ENCODE results near the gene ATF2. TPM values are rescaled to one million over a fixed set of nuclear protein-coding genes. Genes with fewer than 3 reads are reported as not detected.
"Not testable (repeated sequence)": the region's sequence is repeated elsewhere in the genome, so short reads cannot be mapped to it uniquely, and the experiment has no call there.

ATF2 gene
- total RNA-seq, 6 donors from 2014 or later = 16.6 to 63.4 (median 35.6) TPM

DNA sequence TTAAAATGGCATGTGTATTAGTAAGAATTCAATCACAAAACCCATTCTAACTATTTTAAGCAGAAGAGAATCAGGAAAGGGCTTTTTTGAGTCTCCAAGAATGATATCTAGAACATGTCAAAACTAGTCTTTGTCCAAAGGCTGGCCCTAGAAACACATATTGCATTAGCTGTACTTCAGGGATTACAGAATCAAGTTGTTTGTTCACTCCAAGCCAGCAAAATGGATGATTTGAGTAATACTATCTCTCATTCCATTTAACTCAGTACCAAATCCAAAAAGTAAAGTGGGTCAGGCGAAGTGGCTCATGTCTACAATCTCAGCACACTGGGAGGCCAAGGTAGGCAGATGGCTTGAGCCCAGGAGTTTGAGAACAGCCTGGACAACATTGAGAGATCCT lies 41.3 kb downstream of the ATF2 start:
- no peak for DNase-seq
- Histone ChIP-seq H3K27ac (no peak overlapping the region), H3K9me3 (no peaks in the 10 kb centered on the region), H3K4me3 (no peak overlapping the region), H3K27me3 (no peaks in the 10 kb centered on the region), H3K4me1 (no peaks in the 10 kb centered on the region), H3K36me3 (peaks cover 0 to 35% (median 5%) of the 10 kb centered on the region in 4 donors)
- no peak for ATAC-seq (ENCODE audit: low FRiP score in 2 of 2)
- TF ChIP-seq POLR2AphosphoS5 (IDR thresholded peaks at IDR 0.05) (no peak), EP300 (IDR thresholded peaks at IDR 0.05) (no peak), POLR2A (IDR thresholded peaks at IDR 0.05) (no peak)
- TF ChIP-seq, protein P1, sequence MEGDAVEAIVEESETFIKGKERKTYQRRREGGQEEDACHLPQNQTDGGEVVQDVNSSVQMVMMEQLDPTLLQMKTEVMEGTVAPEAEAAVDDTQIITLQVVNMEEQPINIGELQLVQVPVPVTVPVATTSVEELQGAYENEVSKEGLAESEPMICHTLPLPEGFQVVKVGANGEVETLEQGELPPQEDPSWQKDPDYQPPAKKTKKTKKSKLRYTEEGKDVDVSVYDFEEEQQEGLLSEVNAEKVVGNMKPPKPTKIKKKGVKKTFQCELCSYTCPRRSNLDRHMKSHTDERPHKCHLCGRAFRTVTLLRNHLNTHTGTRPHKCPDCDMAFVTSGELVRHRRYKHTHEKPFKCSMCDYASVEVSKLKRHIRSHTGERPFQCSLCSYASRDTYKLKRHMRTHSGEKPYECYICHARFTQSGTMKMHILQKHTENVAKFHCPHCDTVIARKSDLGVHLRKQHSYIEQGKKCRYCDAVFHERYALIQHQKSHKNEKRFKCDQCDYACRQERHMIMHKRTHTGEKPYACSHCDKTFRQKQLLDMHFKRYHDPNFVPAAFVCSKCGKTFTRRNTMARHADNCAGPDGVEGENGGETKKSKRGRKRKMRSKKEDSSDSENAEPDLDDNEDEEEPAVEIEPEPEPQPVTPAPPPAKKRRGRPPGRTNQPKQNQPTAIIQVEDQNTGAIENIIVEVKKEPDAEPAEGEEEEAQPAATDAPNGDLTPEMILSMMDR (IDR thresholded peaks at IDR 0.05) = no peak
- WGBS, 2 donors = 100% methylated on average over 1 of the region's 1 CpG

GRCh38 chr2:175123254-175123653 lies 44.7 kb downstream of the ATF2 start:
- Histone ChIP-seq H3K4me1 (no peaks in the 10 kb centered on the region), H3K9me3 (no peaks in the 10 kb centered on the region), H3K4me3 (no peak overlapping the region), H3K27me3 (no peaks in the 10 kb centered on the region), H3K27ac (no peak overlapping the region), H3K36me3 (peaks cover 0 to 21% (median 2%) of the 10 kb centered on the region in 4 donors)
- DNase-seq (no peak), ATAC-seq (ENCODE audit: low FRiP score in 2 of 2) (no peak)
- TF ChIP-seq, protein P1 (IDR thresholded peaks at IDR 0.05) = no peak
- TF ChIP-seq EP300 (IDR thresholded peaks at IDR 0.05) (no peak), POLR2AphosphoS5 (IDR thresholded peaks at IDR 0.05) (no peak)
- WGBS, 2 donors = 93 to 94% methylated on average over 3 of the region's 3 CpGs

DNA sequence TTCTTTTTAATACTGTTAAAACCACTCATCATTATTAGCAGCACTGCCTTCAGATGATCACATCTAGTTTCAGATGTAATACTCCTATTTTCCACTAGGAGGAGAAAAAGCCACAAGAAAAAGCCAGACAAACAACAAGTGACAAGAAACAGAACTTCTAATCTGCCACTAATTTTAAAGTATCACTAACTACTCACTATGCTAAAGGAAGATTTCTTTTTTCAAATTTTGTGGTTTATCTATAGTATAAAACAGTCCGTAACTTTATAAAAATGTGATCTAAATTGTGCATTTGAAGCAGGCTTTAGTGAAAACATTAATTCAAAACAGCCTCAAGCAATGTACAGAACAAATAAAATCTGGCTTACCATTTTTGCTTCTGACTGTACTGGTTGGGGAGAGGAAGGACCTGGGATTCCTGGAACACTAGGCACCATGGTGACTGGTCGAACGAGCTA lies 56.8 kb downstream of the ATF2 start:
- no peak for TF ChIP-seq POLR2AphosphoS5 (IDR thresholded peaks at IDR 0.05)
- TF ChIP-seq, protein P1 (IDR thresholded peaks at IDR 0.05) = peak; percentile 35 to 71 (median 64)
- TF ChIP-seq EP300 (IDR thresholded peaks at IDR 0.05) = no peak
- no peak for TF ChIP-seq POLR2A (IDR thresholded peaks at IDR 0.05)
- DNase-seq (no peak), ATAC-seq (ENCODE audit: low FRiP score in 2 of 2) (peak in 1 of 2 donors; percentile 59)
- H3K36me3 ChIP-seq = peaks cover 14 to 79% (median 15%) of the 10 kb centered on the region in 4 donors
- no peaks in the 10 kb centered on the region for H3K27me3 ChIP-seq
- 90 to 94% methylated on average over 3 of the region's 3 CpGs for WGBS, 2 donors
- no peaks in the 10 kb centered on the region for H3K4me1 ChIP-seq
- H3K27ac ChIP-seq = no peak overlapping the region
- no peak overlapping the region for H3K4me3 ChIP-seq
- no peaks in the 10 kb centered on the region for H3K9me3 ChIP-seq

- H3K27ac ChIP-seq; H3K9me3 ChIP-seq; H3K4me1 ChIP-seq; H3K4me3 ChIP-seq; ATAC-seq (ENCODE audit: low FRiP score in 2 of 2); H3K27me3 ChIP-seq: not testable (repeated sequence)
- 97 to 100% methylated on average over 1 to 22 of the region's 39 CpGs for WGBS, 2 donors
- DNase-seq = peak in 1 of 2 donors; percentile 70
- H3K36me3 ChIP-seq = peaks cover 3 to 61% (median 13%) of the 10 kb centered on the region in 4 donors
Measured at GRCh38 chr2:175108091-175108490, 59.9 kb downstream of the ATF2 start.

DNA sequence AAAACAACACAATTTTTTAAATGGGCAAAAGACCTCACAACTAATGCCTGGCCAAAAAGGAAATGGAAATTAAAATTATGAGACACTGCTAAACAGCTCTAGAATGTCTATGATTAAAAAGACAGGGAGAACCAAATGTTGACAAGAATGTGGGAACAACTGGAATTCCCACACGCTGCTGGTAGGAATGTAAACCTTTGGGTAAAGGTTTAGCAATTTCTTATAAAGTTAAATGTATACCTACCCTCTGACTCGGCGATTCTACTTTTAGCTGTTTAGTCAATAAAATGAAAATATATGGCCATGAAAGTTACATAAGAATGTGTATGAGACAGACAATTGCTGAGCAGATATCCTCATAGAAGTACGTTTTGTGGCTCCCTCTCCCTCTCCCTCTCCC lies 60.9 kb downstream of the ATF2 start:
- no peaks in the 10 kb centered on the region for H3K4me1 ChIP-seq
- TF ChIP-seq POLR2A (IDR thresholded peaks at IDR 0.05) (no peak), EP300 (IDR thresholded peaks at IDR 0.05) (no peak), POLR2AphosphoS5 (IDR thresholded peaks at IDR 0.05) (no peak)
- TF ChIP-seq, protein P1 (IDR thresholded peaks at IDR 0.05) = no peak
- H3K4me3 ChIP-seq = no peak overlapping the region
- H3K36me3 ChIP-seq = peaks cover 3 to 52% (median 11%) of the 10 kb centered on the region in 4 donors
- DNase-seq = no peak
- WGBS, 2 donors = 96% methylated on average over 4 of the region's 4 CpGs
- no peak for ATAC-seq (ENCODE audit: low FRiP score in 2 of 2)
- no peaks in the 10 kb centered on the region for H3K27me3 ChIP-seq
- no peak overlapping the region for H3K27ac ChIP-seq
- no peaks in the 10 kb centered on the region for H3K9me3 ChIP-seq

Measured in upper lobe of left lung (tissue), 6 donors.